Mesothelial cell of epicardium (in vitro differentiated cells): ENCODE results near the gene NAV3. TPM values are rescaled to one million over a fixed set of nuclear protein-coding genes. Genes with fewer than 3 reads are reported as not detected.
A peak's percentile ranks its signal among the peaks of the same experiment; 100 is the strongest.

Experiments used
- DNase-seq, 2 experiments: peaks; one replicate each; pipeline ENCODE4 v3.0.0; 2021; ENCODE audit warnings: low spot score in 2 of 2; ENCODE audit not compliant: unreplicated experiment in 2 of 2
- H3K27ac Mint-ChIP-seq: 2 replicates; pipeline ENCODE4 v1.8.0; 2021; ENCODE audit warnings: mixed read lengths
- H3K27me3 Mint-ChIP-seq: 2 replicates; pipeline ENCODE4 v1.8.0; 2021; ENCODE audit warnings: low read depth, mixed read lengths
- H3K36me3 Mint-ChIP-seq: 2 replicates; pipeline ENCODE4 v1.8.0; 2021; ENCODE audit warnings: mixed read lengths
- H3K4me1 Mint-ChIP-seq: 2 replicates; pipeline ENCODE4 v1.8.0; 2021; ENCODE audit warnings: mixed read lengths
- H3K4me3 Mint-ChIP-seq: 2 replicates; pipeline ENCODE4 v1.8.0; 2021; ENCODE audit warnings: mild to moderate bottlenecking, moderate library complexity, mixed read lengths
- H3K9me3 Mint-ChIP-seq: 2 replicates; pipeline ENCODE4 v1.8.0; 2021; ENCODE audit warnings: mixed read lengths
- CTCF ChIP-seq: fragments of 200-600 bp; sonication (generic); IDR thresholded peaks from one replicate; pipeline ENCODE4 v1.5.0; 2021; ENCODE audit warnings: antibody characterized with exemption; ENCODE audit not compliant: unreplicated experiment
- total RNA-seq: library from RNA; stranded (reverse); gene quantifications from 3 replicates; pipeline ENCODE4 v1.2.1, GENCODE V29; 2021

NAV3 gene
- total RNA-seq, 1 donor from 2014 or later = 28.7 TPM

DNA sequence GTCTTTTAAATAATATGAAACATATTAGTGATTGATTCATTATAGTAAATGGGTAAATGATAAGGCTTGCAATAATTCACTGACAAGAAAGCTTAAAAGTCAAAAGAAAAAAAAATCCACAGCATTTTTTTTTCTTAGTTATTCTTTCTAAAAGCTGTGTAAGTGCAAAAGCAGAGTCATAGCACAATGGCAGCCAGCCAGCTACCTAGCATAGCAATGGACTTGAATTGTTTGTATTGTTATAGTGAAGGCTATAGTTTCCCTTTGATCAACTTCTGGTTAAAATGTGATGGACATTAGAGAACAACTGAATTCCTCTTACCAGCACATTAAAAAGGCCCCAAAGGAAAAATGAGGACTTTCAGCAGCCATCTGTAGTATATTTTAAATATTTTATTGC lies 232.1 kb downstream of the NAV3 start:
- TF ChIP-seq CTCF = no peak
- no peaks in the 10 kb centered on the region for H3K27me3 Mint-ChIP-seq
- H3K27ac Mint-ChIP-seq = peak overlapping the region; percentile 87
- H3K9me3 Mint-ChIP-seq = no peaks in the 10 kb centered on the region
- H3K4me3 Mint-ChIP-seq = no peak overlapping the region
- DNase-seq = no peak
- H3K4me1 Mint-ChIP-seq = peaks cover 35% of the 10 kb centered on the region
- no peaks in the 10 kb centered on the region for H3K36me3 Mint-ChIP-seq

GRCh38 chr12:78081590-78082314 lies 251.1 kb downstream of the NAV3 start:
- TF ChIP-seq CTCF = no peak
- Mint-ChIP-seq H3K27ac (no peak overlapping the region), H3K9me3 (no peaks in the 10 kb centered on the region), H3K4me1 (no peaks in the 10 kb centered on the region), H3K27me3 (no peaks in the 10 kb centered on the region), H3K4me3 (no peak overlapping the region), H3K36me3 (no peaks in the 10 kb centered on the region)
- no peak for DNase-seq

- Mint-ChIP-seq H3K9me3 (no peaks in the 10 kb centered on the region), H3K27me3 (no peaks in the 10 kb centered on the region), H3K4me1 (peaks cover 7% of the 10 kb centered on the region), H3K36me3 (no peaks in the 10 kb centered on the region), H3K4me3 (no peak overlapping the region), H3K27ac (no peak overlapping the region)
- TF ChIP-seq CTCF = no peak
- DNase-seq = no peak
Measured at GRCh38 chr12:78085542-78086182, 255.0 kb downstream of the NAV3 start.

DNA sequence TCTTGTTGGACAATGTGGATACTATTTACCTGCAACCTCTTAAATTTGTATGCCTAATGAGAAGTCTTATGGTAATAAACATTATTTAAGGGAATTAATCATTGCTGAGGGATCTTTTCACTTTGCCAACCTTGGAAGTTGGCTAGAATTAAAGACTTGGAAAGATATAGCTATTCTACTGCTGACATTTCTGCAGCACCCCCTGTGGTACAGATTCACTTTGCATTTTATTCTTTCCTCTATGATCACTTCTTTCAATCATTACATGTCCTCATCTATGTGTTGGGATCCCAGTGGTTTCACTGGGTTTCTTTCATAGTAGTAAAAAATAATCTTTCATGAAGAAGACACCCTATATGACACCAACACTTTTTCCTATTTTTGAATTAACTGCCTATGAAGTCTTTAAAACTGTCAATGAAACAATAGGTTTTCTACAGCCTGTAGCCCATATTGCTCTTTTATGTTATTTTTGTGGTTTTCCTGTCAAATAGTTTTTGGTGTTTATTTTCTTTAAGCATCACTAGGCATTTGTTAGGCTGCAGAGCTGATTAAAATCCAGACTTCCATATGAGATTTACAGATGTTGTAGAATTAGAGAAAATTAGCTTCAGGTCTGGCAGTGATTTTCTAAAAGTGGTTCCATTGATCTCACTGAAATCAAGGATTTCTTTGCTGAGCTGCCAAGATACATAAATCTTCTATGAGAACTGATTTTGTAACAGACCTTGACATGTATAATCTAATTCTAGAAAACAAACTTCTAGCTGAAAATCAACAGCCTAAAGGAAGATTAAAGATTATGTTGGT lies 256.1 kb downstream of the NAV3 start:
- Mint-ChIP-seq H3K4me1 (peaks cover 7% of the 10 kb centered on the region), H3K4me3 (no peak overlapping the region)

DNA sequence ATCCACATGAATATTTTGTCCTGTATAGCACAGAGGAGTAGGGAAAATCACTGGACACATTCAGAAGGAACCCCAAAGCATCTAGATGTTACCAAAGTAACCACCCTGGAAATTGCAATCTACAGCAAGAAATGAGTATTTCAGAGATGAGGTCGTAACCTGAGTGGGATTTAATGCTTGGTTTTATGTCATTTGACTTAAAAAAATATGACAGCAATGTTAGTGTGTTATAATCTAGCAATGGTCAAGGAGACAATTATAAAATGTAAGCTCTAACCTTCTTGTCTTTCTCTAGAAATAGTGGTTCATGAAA lies 256.6 kb downstream of the NAV3 start:
- Mint-ChIP-seq H3K27me3 (no peaks in the 10 kb centered on the region), H3K9me3 (peaks cover 4% of the 10 kb centered on the region), H3K36me3 (no peaks in the 10 kb centered on the region), H3K4me3 (no peak overlapping the region), H3K27ac (no peak overlapping the region), H3K4me1 (peaks cover 7% of the 10 kb centered on the region)
- TF ChIP-seq CTCF = no peak
- no peak for DNase-seq

More for the DNA sequence above, 256.1 kb downstream of the NAV3 start:
- no peak for TF ChIP-seq CTCF
- Mint-ChIP-seq H3K27me3 (no peaks in the 10 kb centered on the region), H3K36me3 (no peaks in the 10 kb centered on the region), H3K9me3 (peaks cover under 1% of the 10 kb centered on the region), H3K27ac (no peak overlapping the region)
- DNase-seq = no peak
